Measurements from ENCODE around the gene DOLK. TPM values are rescaled to one million over a fixed set of nuclear protein-coding genes. Genes with fewer than 3 reads are reported as not detected.

Gene DOLK
- total RNA-seq = 8.4 TPM
- long read RNA-seq, transcript DOLK-201 (1 exons, 2,090 nt) = major isoform, 28 of 28 reads
- long read RNA-seq, partial matches to known transcripts = 0 of 28 reads
- long read RNA-seq, other reads (novel, unspliced or antisense) = 0 of 28 reads

DNA sequence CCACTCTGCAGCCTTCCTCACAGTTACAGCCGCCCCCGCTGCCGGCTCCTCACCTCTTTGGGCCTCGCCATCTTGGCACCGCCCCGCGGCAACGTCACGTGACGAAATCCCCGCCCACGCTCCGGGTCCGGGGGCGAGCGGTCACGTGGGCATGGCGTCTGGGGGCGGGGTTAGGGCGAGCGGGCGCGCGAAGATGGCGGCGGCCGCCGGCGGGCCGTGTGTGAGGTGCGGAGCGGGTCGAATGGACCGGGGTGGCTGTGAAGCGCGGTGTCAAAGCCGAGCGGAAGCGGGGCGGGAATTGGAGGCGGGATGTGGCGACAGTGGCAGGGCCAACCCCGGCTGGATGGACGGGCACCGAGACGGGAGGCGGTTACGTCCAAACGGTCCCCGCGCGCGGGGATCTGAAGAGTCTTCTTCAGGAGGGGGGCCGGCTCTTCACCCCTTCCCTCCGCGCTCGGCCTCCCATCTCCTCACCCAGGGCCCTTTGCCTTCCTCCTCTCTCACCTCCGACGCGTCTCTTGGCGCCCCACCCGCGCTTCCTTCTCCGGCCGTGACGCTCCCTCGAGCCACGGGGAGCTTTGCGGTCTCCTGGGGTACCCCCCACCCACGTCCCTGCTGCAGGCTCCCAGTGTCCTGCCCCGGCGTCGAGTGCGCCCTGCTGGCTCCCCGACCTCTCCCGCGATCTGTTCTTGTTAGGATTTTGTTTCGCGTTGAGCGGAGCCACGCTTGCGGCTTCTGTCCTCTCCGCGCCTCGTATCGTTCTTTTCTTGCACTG, at the start of gene DOLK, which contains the start of gene NUP188:
Gene DOLK, minus strand, starts transcription at position 77 of the 775 bp plus-strand sequence. CDS start 300 bp downstream, outside the sequence.
Gene NUP188, plus strand, starts transcription at position 173 of the 775 bp plus-strand sequence. Its CDS starts 21 bp downstream, at position 194.
- Histone ChIP-seq H3K9me3 (replicated peaks) (no peaks in the 10 kb centered on the region), H3K36me3 (peaks cover 40% of the 10 kb centered on the region), H3K27me3 (ENCODE audit: low read depth) (no peaks in the 10 kb centered on the region), H3K27ac (replicated peaks) (peak within 1 kb of the TSS; percentile 90), H3K4me3 (peak within 1 kb of the TSS; percentile 82), H3K4me1 (peaks cover 57% of the 10 kb centered on the region)
- DNase-seq = peak; percentile 97
- intact Hi-C loops (cut with micrococcal nuclease) = no loop called here
- no peak for TF ChIP-seq CTCF (IDR thresholded peaks at IDR 0.05; ENCODE audit: borderline replicate concordance)

DNA sequence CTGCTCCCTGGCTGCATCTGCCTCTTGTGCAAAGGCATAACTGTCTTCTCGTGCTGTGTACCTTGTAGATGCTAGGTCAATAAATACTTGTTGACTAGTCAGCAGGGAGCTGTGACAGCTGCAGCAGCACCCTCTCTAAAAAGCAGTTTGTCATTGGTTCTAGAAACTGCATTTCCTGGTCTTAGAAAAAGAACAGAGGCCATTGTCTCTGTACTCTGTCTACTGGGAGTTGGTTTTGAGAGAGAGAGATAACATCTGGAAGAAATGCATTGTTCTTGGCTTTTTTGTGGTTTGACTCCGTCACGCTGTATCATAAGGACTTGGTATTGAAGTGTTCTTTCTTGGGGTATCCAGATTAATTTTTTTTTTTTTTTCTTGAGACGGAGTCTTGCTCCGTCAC, 48.4 kb upstream of the DOLK start:
- Histone ChIP-seq H3K27ac (replicated peaks) (peak overlapping the region; percentile 66), H3K36me3 (peaks cover 98% of the 10 kb centered on the region), H3K9me3 (replicated peaks) (no peaks in the 10 kb centered on the region), H3K27me3 (ENCODE audit: low read depth) (no peaks in the 10 kb centered on the region), H3K4me1 (peaks cover 5% of the 10 kb centered on the region), H3K4me3 (no peak overlapping the region)
- no peak for TF ChIP-seq CTCF (IDR thresholded peaks at IDR 0.05; ENCODE audit: borderline replicate concordance)
- no peak for DNase-seq
- intact Hi-C loops (cut with micrococcal nuclease) = no loop called here

DNA sequence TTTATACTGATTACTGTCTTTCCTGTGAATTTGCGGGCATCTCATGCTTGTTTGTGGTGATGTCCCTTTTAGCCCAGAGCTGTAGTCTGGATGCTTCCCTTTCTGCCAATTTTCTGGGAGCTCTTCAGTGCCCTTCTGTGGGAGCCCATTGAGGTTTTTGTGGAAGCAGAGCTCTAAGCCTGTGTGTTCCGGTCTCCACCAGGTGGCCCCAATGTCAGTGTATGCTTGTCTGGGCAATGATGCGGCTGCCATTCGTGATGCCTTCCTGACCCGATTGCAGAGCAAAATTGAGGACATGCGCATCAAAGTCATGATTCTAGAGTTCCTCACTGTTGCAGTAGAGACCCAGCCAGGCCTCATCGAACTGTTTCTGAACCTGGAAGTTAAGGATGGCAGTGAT, 45.6 kb upstream of the DOLK start:
- Histone ChIP-seq H3K27ac (replicated peaks) (no peak overlapping the region), H3K4me3 (no peak overlapping the region), H3K4me1 (peaks cover 5% of the 10 kb centered on the region), H3K27me3 (ENCODE audit: low read depth) (no peaks in the 10 kb centered on the region), H3K36me3 (peaks cover 98% of the 10 kb centered on the region), H3K9me3 (replicated peaks) (no peaks in the 10 kb centered on the region)
- peak; percentile 36 for TF ChIP-seq CTCF (IDR thresholded peaks at IDR 0.05; ENCODE audit: borderline replicate concordance)
- DNase-seq = no peak
- intact Hi-C loops (cut with micrococcal nuclease) = no loop called here

- intact Hi-C loops (cut with micrococcal nuclease) = no loop called here
- Histone ChIP-seq H3K27ac (replicated peaks) (no peak overlapping the region), H3K9me3 (replicated peaks) (no peaks in the 10 kb centered on the region), H3K4me1 (no peaks in the 10 kb centered on the region), H3K4me3 (no peak overlapping the region), H3K36me3 (peaks cover 100% of the 10 kb centered on the region), H3K27me3 (ENCODE audit: low read depth) (no peaks in the 10 kb centered on the region)
- no peak for TF ChIP-seq CTCF (IDR thresholded peaks at IDR 0.05; ENCODE audit: borderline replicate concordance)
- no peak for DNase-seq
Measured at GRCh38 chr9:128987805-128988204, 40.4 kb upstream of the DOLK start.

GRCh38 chr9:128986671-128987070, 39.3 kb upstream of the DOLK start:
- Histone ChIP-seq H3K27ac (replicated peaks) (no peak overlapping the region), H3K9me3 (replicated peaks) (no peaks in the 10 kb centered on the region), H3K27me3 (ENCODE audit: low read depth) (no peaks in the 10 kb centered on the region), H3K36me3 (peaks cover 100% of the 10 kb centered on the region), H3K4me3 (no peak overlapping the region), H3K4me1 (no peaks in the 10 kb centered on the region)
- no peak for TF ChIP-seq CTCF (IDR thresholded peaks at IDR 0.05; ENCODE audit: borderline replicate concordance)
- intact Hi-C loops (cut with micrococcal nuclease) = no loop called here
- DNase-seq = no peak
